H1 (cell line): Measurements from ENCODE around the gene UBC. TPM values are rescaled to one million over a fixed set of nuclear protein-coding genes. Genes with fewer than 3 reads are reported as not detected.

ENCODE experiments used
- ASH2L ChIP-seq: fragments of 200-600, 300-600 bp; sonication (generic); IDR thresholded peaks from one replicate; pipeline ENCODE4 v1.7.1; 2017; ENCODE audit warnings: low read length
- BCL11A ChIP-seq, 2 experiments: IDR thresholded peaks; one replicate each; pipeline ENCODE4 v1.6.1; 2011; ENCODE audit warnings: low read depth in 2 of 2, low read length in 2 of 2, mild to moderate bottlenecking in 2 of 2
- BRCA1 ChIP-seq: IDR thresholded peaks from 2 replicates; pipeline ENCODE4 v1.6.1; 2012; ENCODE audit warnings: low read depth, low read length, improper control_type of control experiment
- CBX8 ChIP-seq: fragments of 300-800, 300-1000 bp; sonication (generic); IDR thresholded peaks from 2 replicates; pipeline ENCODE4 v1.7.1; 2016; ENCODE audit warnings: low read depth, low read length, borderline replicate concordance
- CEBPB ChIP-seq: IDR thresholded peaks from 2 replicates; pipeline ENCODE4 v1.6.1; 2012; ENCODE audit warnings: low read depth, low read length
- CREB1 ChIP-seq: IDR thresholded peaks from 2 replicates; pipeline ENCODE4 v1.6.1; 2012; ENCODE audit warnings: inconsistent platforms
- CTBP2 ChIP-seq: IDR thresholded peaks from 2 replicates; pipeline ENCODE4 v1.7.0; 2011; ENCODE audit warnings: borderline replicate concordance, mild to moderate bottlenecking, moderate library complexity, mixed read lengths, low read length; ENCODE audit not compliant: insufficient read depth, insufficient read length
- EZH2 ChIP-seq: fragments of 200-600 bp; sonication (generic); IDR thresholded peaks from 2 replicates; pipeline ENCODE4 v1.7.1; 2012; ENCODE audit warnings: low read depth, mild to moderate bottlenecking, moderate library complexity, low read length, inconsistent platforms; ENCODE audit not compliant: severe bottlenecking
- FOSL1 ChIP-seq: IDR thresholded peaks from 2 replicates; pipeline ENCODE4 v1.6.1; 2011; ENCODE audit warnings: mild to moderate bottlenecking, low read depth, low read length, moderate library complexity; ENCODE audit not compliant: insufficient read depth
- GABPA ChIP-seq: IDR thresholded peaks from 2 replicates; pipeline ENCODE4 v1.6.1; 2011; ENCODE audit warnings: mild to moderate bottlenecking, low read length, moderate library complexity, borderline replicate concordance; ENCODE audit not compliant: insufficient read depth
- KDM1A ChIP-seq: fragments of 200-600, 300-600 bp; sonication (generic); IDR thresholded peaks from 2 replicates; pipeline ENCODE4 v1.7.1; 2016; ENCODE audit warnings: mild to moderate bottlenecking, low read length, borderline replicate concordance
- KDM5A ChIP-seq: fragments of 200-600 bp; IDR thresholded peaks from 2 replicates; pipeline ENCODE4 v1.7.1; 2012; ENCODE audit warnings: mild to moderate bottlenecking, low read length, inconsistent platforms, mixed read lengths
- POLR2AphosphoS5 ChIP-seq: IDR thresholded peaks from 2 replicates; pipeline ENCODE4 v1.6.1; 2011; ENCODE audit warnings: low read depth, low read length
- RBBP5 ChIP-seq: IDR thresholded peaks from 2 replicates; pipeline ENCODE4 v1.7.1; 2012; ENCODE audit warnings: low read depth, mild to moderate bottlenecking, inconsistent platforms, low read length, moderate library complexity, borderline replicate concordance
- SAP30 ChIP-seq: fragments of 300-600 bp; sonication (generic); IDR thresholded peaks from 2 replicates; pipeline ENCODE4 v1.7.1; 2012; ENCODE audit warnings: low read length, moderate library complexity, mild to moderate bottlenecking, inconsistent platforms; ENCODE audit not compliant: insufficient read depth, insufficient replicate concordance
- SP1 ChIP-seq: IDR thresholded peaks from 2 replicates; pipeline ENCODE4 v1.6.1; 2011; ENCODE audit warnings: low read depth, low read length
- SUZ12 ChIP-seq: fragments of 200-600 bp; sonication (generic); IDR thresholded peaks from 2 replicates; pipeline ENCODE4 v1.6.1; 2012; ENCODE audit warnings: mild to moderate bottlenecking, inconsistent platforms, low read length, moderate library complexity, mixed read lengths
- TAF1 ChIP-seq: IDR thresholded peaks from 2 replicates; pipeline ENCODE4 v1.6.1; 2011; ENCODE audit warnings: mild to moderate bottlenecking, low read depth, low read length
- TAF7 ChIP-seq: optimal IDR thresholded peaks from 2 replicates; pipeline ENCODE3; 2011; ENCODE audit warnings: low read depth, mild to moderate bottlenecking, inconsistent platforms, low read length, moderate library complexity, borderline replicate concordance
- TBP ChIP-seq: IDR thresholded peaks from 2 replicates; pipeline ENCODE4 v1.6.1; 2011; ENCODE audit warnings: low read depth, low read length, improper control_type of control experiment
- TEAD4 ChIP-seq: IDR thresholded peaks from 2 replicates; pipeline ENCODE4 v1.6.1; 2012; ENCODE audit warnings: low read depth, low read length, inconsistent platforms, mixed read lengths
- YY1 ChIP-seq: IDR thresholded peaks from 2 replicates; pipeline ENCODE4 v1.6.1; 2011; ENCODE audit warnings: low read depth, mild to moderate bottlenecking, low read length
- polyA plus RNA-seq, 7 experiments: library from polyadenylated mRNA; depleted of rRNA in 3 of 7; stranded (reverse) in 5 of 7; unstranded in 2 of 7; fragments of >200 nt in 5 of 7; fragments of 200-250 nt in 2 of 7; gene quantifications; 1 replicate in 5 of 7; 2 replicates in 1 of 7; 4 replicates in 1 of 7; pipeline versions ENCODE4 v1.2.1 to v1.2.3, GENCODE V29; 2011 to 2013; ENCODE audit warnings: missing spikeins in 2 of 7, mixed read lengths in 2 of 7
- total RNA-seq: library from RNA; stranded (reverse); fragmentation: NEBNext Ultra II Directional; extraction: Animal tissue kit (Norgen Biotek cat#: 25700); gene quantifications from 2 replicates; pipeline ENCODE4 v1.2.1, GENCODE V29; 2021
- TF ChIP-seq, protein P1 (sequence below): IDR thresholded peaks from 2 replicates; pipeline ENCODE4 v1.6.1; 2011; ENCODE audit warnings: low read length, improper control_type of control experiment
- TF ChIP-seq, protein P2 (sequence below): IDR thresholded peaks from 2 replicates; pipeline ENCODE4 v1.6.1; 2012; ENCODE audit warnings: inconsistent platforms

UBC gene
- total and polyA plus RNA-seq, 2 of the 8 experiments (the other 6 are each of a cell fraction or from before 2014, with no cell fraction given) = 559 to 749 TPM

- TF ChIP-seq SUZ12 (no peak), BRCA1 (no peak), TAF7 (peak; percentile 74), TBP (peak; percentile 89), TEAD4 (peak; percentile 90), RBBP5 (0 out of 2 replicates have a peak, but pooled peaks have one; percentile 67), CEBPB (peak; percentile 100), ASH2L (peak; percentile 90), FOSL1 (0 out of 2 replicates have a peak, but pooled peaks have one; percentile 45), POLR2AphosphoS5 (peak; percentile 75), SAP30 (peak; percentile 83), CREB1 (peak; percentile 75), TAF1 (peak; percentile 80), CTBP2 (no peak), KDM5A (no peak), EZH2 (no peak), CBX8 (no peak), BCL11A (IDR thresholded peaks at IDR 0.05; ENCODE audit: low read depth in 2 of 2, low read length in 2 of 2) (no peak), GABPA (0 out of 2 replicates have a peak, but pooled peaks have one; percentile 33), KDM1A (no peak), YY1 (peak; percentile 81), SP1 (peak; percentile 100)
- TF ChIP-seq, protein P1, sequence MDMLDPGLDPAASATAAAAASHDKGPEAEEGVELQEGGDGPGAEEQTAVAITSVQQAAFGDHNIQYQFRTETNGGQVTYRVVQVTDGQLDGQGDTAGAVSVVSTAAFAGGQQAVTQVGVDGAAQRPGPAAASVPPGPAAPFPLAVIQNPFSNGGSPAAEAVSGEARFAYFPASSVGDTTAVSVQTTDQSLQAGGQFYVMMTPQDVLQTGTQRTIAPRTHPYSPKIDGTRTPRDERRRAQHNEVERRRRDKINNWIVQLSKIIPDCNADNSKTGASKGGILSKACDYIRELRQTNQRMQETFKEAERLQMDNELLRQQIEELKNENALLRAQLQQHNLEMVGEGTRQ = no peak
- TF ChIP-seq, protein P2, sequence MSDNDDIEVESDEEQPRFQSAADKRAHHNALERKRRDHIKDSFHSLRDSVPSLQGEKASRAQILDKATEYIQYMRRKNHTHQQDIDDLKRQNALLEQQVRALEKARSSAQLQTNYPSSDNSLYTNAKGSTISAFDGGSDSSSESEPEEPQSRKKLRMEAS = peak; percentile 55; the same call in 1 of the 2 replicates
Observed at GRCh38 chr12:124917135-124917840, 2.8 kb upstream of the UBC start (continued).
